SK-N-SH treated with all-trans-retinoic acid at 6 μM for 48 hours (cell line): ENCODE measurements around the gene SIL1.

Experiments
- ARNTL ChIP-seq: fragments of 450-650 bp; formaldehyde crosslinking; IDR thresholded peaks from 2 replicates; pipeline ENCODE4 v1.5.0; 2020; ENCODE audit warnings: low read depth, mild to moderate bottlenecking, moderate library complexity, borderline replicate concordance
- CREB5 ChIP-seq: fragments of 250-450 bp; sonication (Bioruptor Pico); IDR thresholded peaks from 2 replicates; pipeline ENCODE4 v1.5.1; 2020; ENCODE audit warnings: low read depth, mild to moderate bottlenecking, moderate library complexity
- CSDC2 ChIP-seq: fragments of 250-450 bp; sonication (Bioruptor Pico); IDR thresholded peaks from 2 replicates; pipeline ENCODE4 v1.5.0; 2020; ENCODE audit warnings: mild to moderate bottlenecking, moderate library complexity
- RARB ChIP-seq: fragments of 250-450 bp; sonication (Bioruptor Pico); IDR thresholded peaks from 2 replicates; pipeline ENCODE4 v1.8.0; 2021; ENCODE audit warnings: mild to moderate bottlenecking, moderate library complexity
- SNAI2 ChIP-seq: fragments of 250-450 bp; sonication (Bioruptor Pico); IDR thresholded peaks from 2 replicates; pipeline ENCODE4 v1.5.0; 2020; ENCODE audit warnings: mild to moderate bottlenecking, moderate library complexity
- ZFP3 ChIP-seq: fragments of 250-450 bp; sonication (Bioruptor Pico); IDR thresholded peaks from 2 replicates; pipeline ENCODE4 v1.5.0; 2020; ENCODE audit warnings: mild to moderate bottlenecking, moderate library complexity
- ZFP30 ChIP-seq: fragments of 450-650 bp; formaldehyde crosslinking; IDR thresholded peaks from 2 replicates; pipeline ENCODE4 v1.5.0; 2022; ENCODE audit warnings: mild to moderate bottlenecking, moderate library complexity
- ZNF565 ChIP-seq: fragments of 450-650 bp; formaldehyde crosslinking; conservative IDR thresholded peaks from 2 replicates; pipeline ENCODE4 v1.5.0; 2020; ENCODE audit warnings: low read depth, mild to moderate bottlenecking, moderate library complexity
- ZNF8 ChIP-seq: fragments of 450-650 bp; formaldehyde crosslinking; IDR thresholded peaks from 2 replicates; pipeline ENCODE4 v1.5.0; 2020; ENCODE audit warnings: mild to moderate bottlenecking, moderate library complexity
- TF ChIP-seq, protein P1 (sequence below): fragments of 250-450 bp; sonication (Bioruptor Pico); IDR thresholded peaks from 2 replicates; pipeline ENCODE4 v1.8.0; 2020; ENCODE audit warnings: mild to moderate bottlenecking, moderate library complexity, borderline replicate concordance
- TF ChIP-seq, protein P2 (sequence below): fragments of 250-450 bp; sonication (Bioruptor Pico); IDR thresholded peaks from 2 replicates; pipeline ENCODE4 v1.5.1; 2021; ENCODE audit warnings: mild to moderate bottlenecking, moderate library complexity

DNA sequence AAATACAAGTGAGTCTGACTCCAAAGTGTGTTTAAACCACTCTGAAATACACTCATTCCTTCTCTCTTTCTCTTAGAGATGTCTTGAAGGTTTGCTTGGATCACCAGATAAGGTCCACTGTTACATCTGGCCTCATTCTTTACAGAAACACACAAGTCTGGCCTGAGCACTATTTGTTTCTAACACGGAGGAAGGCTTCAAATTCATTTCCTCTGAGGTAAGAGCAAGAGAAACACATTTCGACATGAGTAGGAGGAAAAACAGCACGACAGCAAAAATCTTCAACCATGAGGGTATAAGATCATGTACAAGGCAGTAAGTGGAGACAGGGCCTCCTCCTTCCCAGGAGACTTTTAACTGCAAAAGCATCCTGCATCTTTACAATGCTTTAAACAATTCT is 8.0 kb downstream of the SIL1 start:
- TF ChIP-seq ZNF565 (CRISPR knock-in tag), result no peak
- TF ChIP-seq CREB5 (CRISPR knock-in tag), result no peak
- TF ChIP-seq, protein P1, sequence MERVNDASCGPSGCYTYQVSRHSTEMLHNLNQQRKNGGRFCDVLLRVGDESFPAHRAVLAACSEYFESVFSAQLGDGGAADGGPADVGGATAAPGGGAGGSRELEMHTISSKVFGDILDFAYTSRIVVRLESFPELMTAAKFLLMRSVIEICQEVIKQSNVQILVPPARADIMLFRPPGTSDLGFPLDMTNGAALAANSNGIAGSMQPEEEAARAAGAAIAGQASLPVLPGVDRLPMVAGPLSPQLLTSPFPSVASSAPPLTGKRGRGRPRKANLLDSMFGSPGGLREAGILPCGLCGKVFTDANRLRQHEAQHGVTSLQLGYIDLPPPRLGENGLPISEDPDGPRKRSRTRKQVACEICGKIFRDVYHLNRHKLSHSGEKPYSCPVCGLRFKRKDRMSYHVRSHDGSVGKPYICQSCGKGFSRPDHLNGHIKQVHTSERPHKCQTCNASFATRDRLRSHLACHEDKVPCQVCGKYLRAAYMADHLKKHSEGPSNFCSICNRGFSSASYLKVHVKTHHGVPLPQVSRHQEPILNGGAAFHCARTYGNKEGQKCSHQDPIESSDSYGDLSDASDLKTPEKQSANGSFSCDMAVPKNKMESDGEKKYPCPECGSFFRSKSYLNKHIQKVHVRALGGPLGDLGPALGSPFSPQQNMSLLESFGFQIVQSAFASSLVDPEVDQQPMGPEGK (CRISPR knock-in tag), result no peak
- no peak for TF ChIP-seq ARNTL (CRISPR knock-in tag)
- TF ChIP-seq RARB (CRISPR knock-in tag), result no peak
- no peak for TF ChIP-seq SNAI2 (CRISPR knock-in tag)
- TF ChIP-seq ZFP3, result no peak
- TF ChIP-seq ZFP30 (CRISPR knock-in tag), result no peak
- no peak for TF ChIP-seq ZNF8 (CRISPR knock-in tag)
- no peak for TF ChIP-seq CSDC2 (CRISPR knock-in tag)
- TF ChIP-seq, protein P2, sequence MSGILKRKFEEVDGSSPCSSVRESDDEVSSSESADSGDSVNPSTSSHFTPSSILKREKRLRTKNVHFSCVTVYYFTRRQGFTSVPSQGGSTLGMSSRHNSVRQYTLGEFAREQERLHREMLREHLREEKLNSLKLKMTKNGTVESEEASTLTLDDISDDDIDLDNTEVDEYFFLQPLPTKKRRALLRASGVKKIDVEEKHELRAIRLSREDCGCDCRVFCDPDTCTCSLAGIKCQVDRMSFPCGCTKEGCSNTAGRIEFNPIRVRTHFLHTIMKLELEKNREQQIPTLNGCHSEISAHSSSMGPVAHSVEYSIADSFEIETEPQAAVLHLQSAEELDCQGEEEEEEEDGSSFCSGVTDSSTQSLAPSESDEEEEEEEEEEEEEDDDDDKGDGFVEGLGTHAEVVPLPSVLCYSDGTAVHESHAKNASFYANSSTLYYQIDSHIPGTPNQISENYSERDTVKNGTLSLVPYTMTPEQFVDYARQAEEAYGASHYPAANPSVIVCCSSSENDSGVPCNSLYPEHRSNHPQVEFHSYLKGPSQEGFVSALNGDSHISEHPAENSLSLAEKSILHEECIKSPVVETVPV, result no peak
